H1 (cell line): ENCODE measurements around the gene GBP2. TPM values are rescaled to one million over a fixed set of nuclear protein-coding genes. Genes with fewer than 3 reads are reported as not detected.

Experiments
- JUN ChIP-seq: IDR thresholded peaks from 2 replicates; pipeline ENCODE4 v1.6.1; 2011; ENCODE audit warnings: low read depth, mild to moderate bottlenecking, improper control_type of control experiment, low read length
- SIN3A ChIP-seq, 2 experiments: IDR thresholded peaks in 1 of 2; conservative IDR thresholded peaks in 1 of 2; 2 replicates each; pipeline ENCODE4 v1.6.1; 2011 to 2012; ENCODE audit warnings: low read length in 2 of 2, improper control_type of control experiment in 1 of 2, low read depth in 1 of 2, mild to moderate bottlenecking in 1 of 2
- SIRT6 ChIP-seq: IDR thresholded peaks from one replicate; pipeline ENCODE4 v1.7.1; 2012; ENCODE audit warnings: low read length, inconsistent platforms
- SP2 ChIP-seq: IDR thresholded peaks from 2 replicates; pipeline ENCODE4 v1.6.1; 2012; ENCODE audit warnings: mild to moderate bottlenecking, low read length, inconsistent platforms
- SP4 ChIP-seq: IDR thresholded peaks from 2 replicates; pipeline ENCODE4 v1.6.1; 2012; ENCODE audit warnings: low read length, inconsistent platforms
- polyA plus RNA-seq, 7 experiments: library from polyadenylated mRNA; depleted of rRNA in 3 of 7; stranded (reverse) in 5 of 7; unstranded in 2 of 7; fragments of >200 nt in 5 of 7; fragments of 200-250 nt in 2 of 7; gene quantifications; 1 replicate in 5 of 7; 2 replicates in 1 of 7; 4 replicates in 1 of 7; pipeline versions ENCODE4 v1.2.1 to v1.2.3, GENCODE V29; 2011 to 2013; ENCODE audit warnings: missing spikeins in 2 of 7, mixed read lengths in 2 of 7
- total RNA-seq: library from RNA; stranded (reverse); fragmentation: NEBNext Ultra II Directional; extraction: Animal tissue kit (Norgen Biotek cat#: 25700); gene quantifications from 2 replicates; pipeline ENCODE4 v1.2.1, GENCODE V29; 2021

GBP2 gene
- total and polyA plus RNA-seq, 2 of the 8 experiments (the other 6 are each of a cell fraction or from before 2014, with no cell fraction given) = not detected

GRCh38 chr1:89125240-89125912, 538 bp downstream of the GBP2 start (continued):
- TF ChIP-seq SP4 = no peak
- TF ChIP-seq SIN3A (conservative IDR thresholded peaks at IDR 0.05 in 1 of 2, IDR thresholded peaks at IDR 0.05 in 1 of 2; ENCODE audit: low read depth in 1 of 2, low read length in 2 of 2) = no peak
- TF ChIP-seq JUN = no peak
- TF ChIP-seq SIRT6 = no peak
- no peak for TF ChIP-seq SP2
